Sigmoid colon (tissue), 4 donors: ENCODE results near the gene POLR2A.

Experiments used
- CTCF ChIP-seq, 4 experiments: fragments of 450-650 bp in 3 of 4; fragments of 200-600 bp in 1 of 4; IDR thresholded peaks; one replicate each; pipeline ENCODE4 v1.5.1; 2016 to 2019; ENCODE audit warnings: antibody characterized with exemption in 4 of 4, mild to moderate bottlenecking in 3 of 4, moderate library complexity in 2 of 4
- POLR2A ChIP-seq, 2 donors: fragments of 450-650 bp; IDR thresholded peaks; one replicate each; pipeline ENCODE4 v1.6.1; 2016; ENCODE audit warnings: antibody characterized with exemption in 2 of 2, mild to moderate bottlenecking in 2 of 2, moderate library complexity in 2 of 2
- POLR2AphosphoS5 ChIP-seq, 4 donors: sonication (generic); formaldehyde crosslinking; IDR thresholded peaks; one replicate each; pipeline ENCODE4 v1.6.1; 2017; ENCODE audit warnings: antibody characterized with exemption in 4 of 4

- TF ChIP-seq POLR2AphosphoS5 (IDR thresholded peaks at IDR 0.05) = no peak
- no peak for TF ChIP-seq CTCF (IDR thresholded peaks at IDR 0.05)
- no peak for TF ChIP-seq POLR2A (IDR thresholded peaks at IDR 0.05)
Observed at GRCh38 chr17:7499161-7499560, 15.0 kb downstream of the POLR2A start.
